SK-N-SH (cell line): ENCODE results near the gene NANS. TPM values are rescaled to one million over a fixed set of nuclear protein-coding genes. Genes with fewer than 3 reads are reported as not detected.

Source experiments
- CTCF ChIA-PET: fragments of 300-600, 350-600 bp; formaldehyde crosslinking; extraction: SDS; loops from one replicate; lab custom pipeline; 2021; lab: Yijun Ruan, JAX
- POLR2A ChIA-PET: fragments of 350-600 bp; sonication (Branson Sonifier 250); formaldehyde crosslinking; extraction: SDS; loops from one replicate; lab custom pipeline; 2020; ENCODE audit warnings: antibody characterized with exemption, inconsistent platforms; lab: Yijun Ruan, JAX
- DNase-seq: peaks from one replicate; pipeline ENCODE4 v3.0.0; 2012
- H2AFZ ChIP-seq: fragments of 200-600 bp; sonication (generic); 2 replicates; pipeline ENCODE4 v1.8.1; 2016; ENCODE audit warnings: antibody characterized with exemption, mild to moderate bottlenecking, low read depth
- H3F3A ChIP-seq: fragments of 200-600 bp; sonication (generic); replicated peaks from 2 replicates; pipeline ENCODE3; 2016; ENCODE audit warnings: antibody characterized with exemption, mild to moderate bottlenecking; ENCODE audit not compliant: insufficient read depth
- H3K27ac ChIP-seq, 2 experiments: fragments of 200-500 bp in 1 of 2; fragments of 200-600 bp in 1 of 2; sonication (Bioruptor generic) in 1 of 2; sonication (generic), shearing (Covaris generic) in 1 of 2; 2 replicates each; pipeline versions ENCODE4 v1.5.1 to v1.6.1; 2014 to 2016; ENCODE audit warnings: low read depth in 2 of 2, inconsistent platforms in 1 of 2, low read length in 1 of 2, mild to moderate bottlenecking in 1 of 2, mixed read lengths in 1 of 2
- H3K27me3 ChIP-seq: fragments of 200-600 bp; sonication (generic), shearing (Covaris generic); 2 replicates; pipeline ENCODE4 v1.6.1; 2016; ENCODE audit warnings: mixed run types; ENCODE audit not compliant: insufficient read depth
- H3K36me3 ChIP-seq, 2 experiments: fragments of 200-500 bp in 1 of 2; fragments of 200-600 bp in 1 of 2; sonication (Bioruptor generic) in 1 of 2; sonication (generic) in 1 of 2; replicated peaks in 1 of 2; 2 replicates each; pipeline versions ENCODE3 to v1.5.1; 2014 to 2016; ENCODE audit warnings: low read length in 1 of 2, mild to moderate bottlenecking in 1 of 2; ENCODE audit not compliant: insufficient read depth in 2 of 2, control insufficient read depth in 1 of 2
- H3K4me1 ChIP-seq, 2 experiments: fragments of 200-500 bp in 1 of 2; fragments of 200-600 bp in 1 of 2; sonication (Bioruptor generic) in 1 of 2; sonication (generic), shearing (Covaris generic) in 1 of 2; 2 replicates each; pipeline versions ENCODE4 v1.5.1 to v1.6.1; 2014 to 2016; ENCODE audit warnings: low read depth in 1 of 2, low read length in 1 of 2, mixed run types in 1 of 2; ENCODE audit not compliant: insufficient read depth in 2 of 2, control insufficient read depth in 1 of 2
- H3K4me2 ChIP-seq: fragments of 200-600 bp; sonication (generic), shearing (Covaris generic); 2 replicates; pipeline ENCODE4 v1.6.1; 2017; ENCODE audit warnings: mixed run types
- H3K4me3 ChIP-seq, 2 experiments: fragments of 200-500 bp in 1 of 2; fragments of 200-600 bp in 1 of 2; sonication (Bioruptor generic) in 1 of 2; sonication (generic), shearing (Covaris generic) in 1 of 2; 2 replicates each; pipeline versions ENCODE4 v1.5.1 to v1.8.1; 2014 to 2016; ENCODE audit warnings: low read depth in 2 of 2, inconsistent platforms in 1 of 2, low read length in 1 of 2, mild to moderate bottlenecking in 1 of 2, mixed read lengths in 1 of 2, moderate library complexity in 1 of 2
- H3K79me2 ChIP-seq: fragments of 200-600 bp; sonication (generic); 2 replicates; pipeline ENCODE4 v1.8.1; 2017; ENCODE audit warnings: mild to moderate bottlenecking; ENCODE audit not compliant: insufficient read depth
- H3K9ac ChIP-seq: fragments of 200-600 bp; sonication (generic); 2 replicates; pipeline ENCODE4 v1.6.1; 2017; ENCODE audit warnings: mixed run types
- H3K9me2 ChIP-seq: fragments of 200-600 bp; sonication (generic); 2 replicates; pipeline ENCODE4 v1.6.1; 2017; ENCODE audit warnings: mixed run types
- H3K9me3 ChIP-seq: fragments of 200-600 bp; sonication (generic); 2 replicates; pipeline ENCODE4 v1.6.1; 2017; ENCODE audit warnings: mixed run types, mild to moderate bottlenecking, moderate library complexity
- H4K20me1 ChIP-seq: fragments of 200-600 bp; sonication (generic); 2 replicates; pipeline ENCODE4 v1.6.1; 2017; ENCODE audit warnings: mild to moderate bottlenecking, mixed run types; ENCODE audit not compliant: insufficient read depth
- ELF1 ChIP-seq: IDR thresholded peaks from 2 replicates; pipeline ENCODE4 v1.4.0; 2012
- EP300 ChIP-seq, 2 experiments: IDR thresholded peaks; 2 replicates each; pipeline versions ENCODE4 v1.4.0 to v1.6.1; 2012; ENCODE audit warnings: borderline replicate concordance in 1 of 2, low read depth in 1 of 2, low read length in 1 of 2
- FOSL2 ChIP-seq: IDR thresholded peaks from 2 replicates; pipeline ENCODE4 v1.4.0; 2012; ENCODE audit warnings: low read depth, mild to moderate bottlenecking, moderate library complexity, borderline replicate concordance
- GABPA ChIP-seq: IDR thresholded peaks from 2 replicates; pipeline ENCODE4 v1.4.0; 2012; ENCODE audit warnings: low read depth, mild to moderate bottlenecking
- GATA2 ChIP-seq: sonication (generic); formaldehyde crosslinking; IDR thresholded peaks from 2 replicates; pipeline ENCODE4 v1.5.0; 2020; ENCODE audit warnings: mild to moderate bottlenecking, missing genetic modification reagents
- JUND ChIP-seq: IDR thresholded peaks from 2 replicates; pipeline ENCODE4 v1.4.0; 2012
- MEF2A ChIP-seq: IDR thresholded peaks from 2 replicates; pipeline ENCODE4 v1.4.0; 2012; ENCODE audit warnings: low read depth, borderline replicate concordance
- NFIC ChIP-seq: IDR thresholded peaks from 2 replicates; pipeline ENCODE4 v1.4.0; 2012; ENCODE audit warnings: borderline replicate concordance
- NRF1 ChIP-seq: IDR thresholded peaks from 2 replicates; pipeline ENCODE4 v1.6.1; 2012; ENCODE audit warnings: low read depth, mild to moderate bottlenecking, low read length
- RAD21 ChIP-seq: IDR thresholded peaks from 2 replicates; pipeline ENCODE4 v1.6.1; 2012; ENCODE audit warnings: mild to moderate bottlenecking, low read length
- RCOR1 ChIP-seq: fragments of 150-350 bp; IDR thresholded peaks from 2 replicates; pipeline ENCODE4 v1.6.1; 2017; ENCODE audit warnings: antibody characterized with exemption, low read length
- SMC3 ChIP-seq: IDR thresholded peaks from 2 replicates; pipeline ENCODE4 v1.6.1; 2012; ENCODE audit warnings: low read depth, low read length, improper control_type of control experiment
- TEAD4 ChIP-seq: IDR thresholded peaks from 2 replicates; pipeline ENCODE4 v1.4.0; 2012; ENCODE audit warnings: mild to moderate bottlenecking, borderline replicate concordance; ENCODE audit not compliant: insufficient read depth
- WGBS: methylation state at CpG from one replicate; pipeline ENCODE4 v1.1.6; 2017; ENCODE audit warnings: low lambda C conversion rate; 5-methylcytosine and 5-hydroxymethylcytosine counted together
- polyA plus RNA-seq, 3 experiments: library from polyadenylated mRNA; depleted of rRNA; stranded (reverse); fragments of >200 nt; gene quantifications; 2 replicates each; pipeline ENCODE4 v1.2.3, GENCODE V29; 2012
- TF ChIP-seq, protein P1 (sequence below): fragments of 150-350 bp; IDR thresholded peaks from 2 replicates; pipeline ENCODE4 v1.6.1; 2016; ENCODE audit warnings: mild to moderate bottlenecking, low read depth, low read length
- TF ChIP-seq, protein P2 (sequence below): fragments of 200-600 bp; sonication (generic); IDR thresholded peaks from 2 replicates; pipeline ENCODE4 v1.6.1; 2017; ENCODE audit warnings: antibody characterized with exemption, mild to moderate bottlenecking, moderate library complexity
- TF ChIP-seq, protein P3 (sequence below): fragments of 150-350 bp; IDR thresholded peaks from 2 replicates; pipeline ENCODE4 v1.6.1; 2017; ENCODE audit warnings: antibody characterized with exemption, low read length, low read depth, borderline replicate concordance
- TF ChIP-seq, protein P4 (sequence below): IDR thresholded peaks from 2 replicates; pipeline ENCODE4 v1.4.0; 2012; ENCODE audit warnings: low read depth

The NANS gene
- polyA plus RNA-seq, 1 of the 3 experiments (the other 2 are of a cell fraction): 61.3 TPM

DNA sequence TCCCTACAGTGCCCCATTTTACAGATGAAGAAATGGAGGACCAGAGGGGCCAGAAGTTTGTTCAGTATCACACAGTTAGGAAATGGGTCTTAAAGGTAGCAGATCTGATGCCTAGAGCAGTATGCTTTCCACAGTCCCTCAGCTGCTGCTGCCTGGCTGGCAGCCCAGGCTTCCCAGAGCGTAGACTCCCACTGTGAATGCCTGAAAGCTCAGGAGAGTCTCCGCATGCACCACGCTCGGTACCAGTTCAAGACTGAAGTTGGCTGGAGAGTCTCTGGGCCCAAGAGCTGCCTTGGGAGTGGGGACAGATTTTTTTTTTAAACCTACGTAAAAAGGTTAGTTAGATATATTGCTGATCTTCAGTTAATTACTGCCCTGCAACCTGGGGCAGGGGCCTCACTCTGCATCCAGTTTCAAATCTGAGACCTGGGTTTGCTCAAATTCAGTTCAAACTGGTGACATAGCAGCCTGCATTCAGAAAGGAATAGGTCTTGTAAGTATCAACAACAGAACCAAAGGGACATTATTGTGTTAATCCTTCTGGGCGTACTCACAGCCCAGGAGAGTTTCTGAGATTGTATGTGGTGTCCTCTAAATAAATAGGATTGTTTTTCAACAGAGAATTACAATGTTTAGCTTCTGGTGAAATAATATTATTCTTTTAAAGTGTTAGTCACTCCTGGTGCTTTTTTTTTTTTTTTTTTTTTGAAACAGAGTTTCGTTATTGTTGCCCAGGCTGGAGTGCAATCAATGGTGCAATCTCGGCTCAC, 8.3 kb downstream of the NANS start:
- no peak for DNase-seq
- no peak overlapping the region for H3K4me2 ChIP-seq
- peaks cover 13 to 36% of the 10 kb centered on the region in 2 experiments for H3K36me3 ChIP-seq
- no peak overlapping the region for H2AFZ ChIP-seq
- H3K4me3 ChIP-seq: no peak overlapping the region
- POLR2A ChIA-PET: interaction anchor here (0.6 kb wide), 1 partner anchor 29 kb away, joined by 3 read pairs; no protein-coding TSS in a partner anchor
- H3K9ac ChIP-seq: no peak overlapping the region
- H3K27me3 ChIP-seq: no peaks in the 10 kb centered on the region
- CTCF ChIA-PET: interaction anchor here (3.3 kb wide), 1 partner anchor 9 kb away, joined by 15 read pairs; no protein-coding TSS in a partner anchor
- H4K20me1 ChIP-seq: no peaks in the 10 kb centered on the region
- no peak overlapping the region for H3K27ac ChIP-seq
- peaks cover 31% of the 10 kb centered on the region; the same call in 1 of the 2 replicates for H3K79me2 ChIP-seq
- peaks cover 2% of the 10 kb centered on the region for H3F3A ChIP-seq
- H3K9me2 ChIP-seq: no peaks in the 10 kb centered on the region
- no peaks in the 10 kb centered on the region for H3K9me3 ChIP-seq
- no peaks in the 10 kb centered on the region for H3K4me1 ChIP-seq
- TF ChIP-seq NFIC (no peak), RCOR1 (no peak), TEAD4 (no peak), MEF2A (no peak), NRF1 (no peak), SMC3 (no peak), EP300 (IDR thresholded peaks at IDR 0.05; ENCODE audit: borderline replicate concordance in 1 of 2, low read depth in 1 of 2, low read length in 1 of 2) (no peak), FOSL2 (no peak)
- TF ChIP-seq, protein P1, sequence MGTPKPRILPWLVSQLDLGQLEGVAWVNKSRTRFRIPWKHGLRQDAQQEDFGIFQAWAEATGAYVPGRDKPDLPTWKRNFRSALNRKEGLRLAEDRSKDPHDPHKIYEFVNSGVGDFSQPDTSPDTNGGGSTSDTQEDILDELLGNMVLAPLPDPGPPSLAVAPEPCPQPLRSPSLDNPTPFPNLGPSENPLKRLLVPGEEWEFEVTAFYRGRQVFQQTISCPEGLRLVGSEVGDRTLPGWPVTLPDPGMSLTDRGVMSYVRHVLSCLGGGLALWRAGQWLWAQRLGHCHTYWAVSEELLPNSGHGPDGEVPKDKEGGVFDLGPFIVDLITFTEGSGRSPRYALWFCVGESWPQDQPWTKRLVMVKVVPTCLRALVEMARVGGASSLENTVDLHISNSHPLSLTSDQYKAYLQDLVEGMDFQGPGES: no peak
- TF ChIP-seq, protein P2, sequence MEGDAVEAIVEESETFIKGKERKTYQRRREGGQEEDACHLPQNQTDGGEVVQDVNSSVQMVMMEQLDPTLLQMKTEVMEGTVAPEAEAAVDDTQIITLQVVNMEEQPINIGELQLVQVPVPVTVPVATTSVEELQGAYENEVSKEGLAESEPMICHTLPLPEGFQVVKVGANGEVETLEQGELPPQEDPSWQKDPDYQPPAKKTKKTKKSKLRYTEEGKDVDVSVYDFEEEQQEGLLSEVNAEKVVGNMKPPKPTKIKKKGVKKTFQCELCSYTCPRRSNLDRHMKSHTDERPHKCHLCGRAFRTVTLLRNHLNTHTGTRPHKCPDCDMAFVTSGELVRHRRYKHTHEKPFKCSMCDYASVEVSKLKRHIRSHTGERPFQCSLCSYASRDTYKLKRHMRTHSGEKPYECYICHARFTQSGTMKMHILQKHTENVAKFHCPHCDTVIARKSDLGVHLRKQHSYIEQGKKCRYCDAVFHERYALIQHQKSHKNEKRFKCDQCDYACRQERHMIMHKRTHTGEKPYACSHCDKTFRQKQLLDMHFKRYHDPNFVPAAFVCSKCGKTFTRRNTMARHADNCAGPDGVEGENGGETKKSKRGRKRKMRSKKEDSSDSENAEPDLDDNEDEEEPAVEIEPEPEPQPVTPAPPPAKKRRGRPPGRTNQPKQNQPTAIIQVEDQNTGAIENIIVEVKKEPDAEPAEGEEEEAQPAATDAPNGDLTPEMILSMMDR: no peak
- TF ChIP-seq, protein P3, sequence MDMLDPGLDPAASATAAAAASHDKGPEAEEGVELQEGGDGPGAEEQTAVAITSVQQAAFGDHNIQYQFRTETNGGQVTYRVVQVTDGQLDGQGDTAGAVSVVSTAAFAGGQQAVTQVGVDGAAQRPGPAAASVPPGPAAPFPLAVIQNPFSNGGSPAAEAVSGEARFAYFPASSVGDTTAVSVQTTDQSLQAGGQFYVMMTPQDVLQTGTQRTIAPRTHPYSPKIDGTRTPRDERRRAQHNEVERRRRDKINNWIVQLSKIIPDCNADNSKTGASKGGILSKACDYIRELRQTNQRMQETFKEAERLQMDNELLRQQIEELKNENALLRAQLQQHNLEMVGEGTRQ: no peak
- WGBS: 96% methylated on average over 8 of the region's 8 CpGs

DNA sequence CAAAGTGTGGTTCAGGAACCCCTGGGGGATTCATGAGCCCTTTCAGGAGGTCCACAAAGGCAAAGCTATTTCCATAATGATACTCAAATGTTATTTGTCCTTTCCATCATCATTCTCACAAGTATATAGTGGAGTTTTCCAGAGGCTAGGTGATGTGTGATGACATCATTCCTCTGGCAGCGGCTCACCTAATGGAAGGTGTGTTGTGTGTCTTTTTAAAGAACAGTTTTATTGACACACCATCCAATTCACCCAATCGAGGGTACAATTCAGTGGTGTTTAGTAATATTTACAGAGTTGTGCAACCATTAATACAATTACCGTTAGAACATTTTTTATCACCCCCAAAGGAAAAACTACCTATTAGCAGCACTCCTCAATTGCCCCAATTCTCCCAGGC, 9.7 kb downstream of the NANS start:
- Histone ChIP-seq H3K36me3 (peaks cover 11 to 30% of the 10 kb centered on the region in 2 experiments), H3K4me1 (no peaks in the 10 kb centered on the region), H3K9me2 (no peaks in the 10 kb centered on the region), H3K27me3 (no peaks in the 10 kb centered on the region), H2AFZ (no peak overlapping the region), H3F3A (peaks cover 2% of the 10 kb centered on the region), H3K4me2 (no peak overlapping the region), H4K20me1 (no peaks in the 10 kb centered on the region), H3K9ac (no peak overlapping the region), H3K79me2 (peaks cover 16% of the 10 kb centered on the region; the same call in 1 of the 2 replicates), H3K4me3 (no peak overlapping the region), H3K27ac (no peak overlapping the region), H3K9me3 (no peaks in the 10 kb centered on the region)
- WGBS: 96% methylated on average over 3 of the region's 3 CpGs
- ChIA-PET POLR2A (no interaction called here), CTCF (interaction anchor here (1.1 to 3.3 kb wide), 2 partner anchors 7 to 8 kb away, joined by 3 to 15 read pairs; no protein-coding TSS in a partner anchor)
- no peak for DNase-seq
- TF ChIP-seq NRF1 (no peak), GABPA (no peak), ELF1 (no peak), NFIC (no peak), GATA2 (CRISPR knock-in tag) (no peak), EP300 (IDR thresholded peaks at IDR 0.05; ENCODE audit: borderline replicate concordance in 1 of 2, low read depth in 1 of 2, low read length in 1 of 2) (no peak), JUND (no peak), RAD21 (no peak)
- TF ChIP-seq, protein P4, sequence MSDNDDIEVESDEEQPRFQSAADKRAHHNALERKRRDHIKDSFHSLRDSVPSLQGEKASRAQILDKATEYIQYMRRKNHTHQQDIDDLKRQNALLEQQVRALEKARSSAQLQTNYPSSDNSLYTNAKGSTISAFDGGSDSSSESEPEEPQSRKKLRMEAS: no peak
- TF ChIP-seq, protein P1: no peak
- TF ChIP-seq, protein P3: no peak
